GM12878 (cell line): ENCODE results near the gene BAG3. TPM values are rescaled to one million over a fixed set of nuclear protein-coding genes. Genes with fewer than 3 reads are reported as not detected.
A peak's percentile ranks its signal among the peaks of the same experiment; 100 is the strongest.

Experiments
- ASH2L ChIP-seq: fragments of 300-600, 200-600 bp; sonication (generic); IDR thresholded peaks from 2 replicates; pipeline ENCODE4 v1.6.1; 2017; ENCODE audit warnings: low read depth, mild to moderate bottlenecking, borderline replicate concordance
- BRCA1 ChIP-seq: IDR thresholded peaks from 2 replicates; pipeline ENCODE4 v1.6.1; 2011; ENCODE audit warnings: low read depth, low read length, improper control_type of control experiment
- DPF2 ChIP-seq: fragments of 450-650 bp; IDR thresholded peaks from 2 replicates; pipeline ENCODE4 v1.6.1; 2017; ENCODE audit warnings: mild to moderate bottlenecking
- EED ChIP-seq: sonication (generic); IDR thresholded peaks from 2 replicates; pipeline ENCODE4 v1.6.1; 2016; ENCODE audit warnings: antibody characterized with exemption, low read depth
- EZH2 ChIP-seq: IDR thresholded peaks from 2 replicates; pipeline ENCODE4 v1.6.1; 2012; ENCODE audit warnings: low read depth, mild to moderate bottlenecking, control low read depth, inconsistent platforms, low read length, borderline replicate concordance; ENCODE audit not compliant: control insufficient read depth
- GABPA ChIP-seq: IDR thresholded peaks from 2 replicates; pipeline ENCODE4 v1.6.1; 2014; ENCODE audit warnings: antibody characterized with exemption, low read depth, mild to moderate bottlenecking, inconsistent platforms
- HDAC2 ChIP-seq: fragments of 200-600 bp; sonication (generic); IDR thresholded peaks from 2 replicates; pipeline ENCODE4 v1.6.1; 2017
- IKZF1 ChIP-seq: fragments of 450-650 bp; conservative IDR thresholded peaks from 2 replicates; pipeline ENCODE4 v1.6.1; 2017; ENCODE audit warnings: antibody characterized with exemption, mild to moderate bottlenecking
- IKZF2 ChIP-seq, 2 experiments: fragments of 450-650 bp; IDR thresholded peaks; 2 replicates each; pipeline ENCODE4 v1.6.1; 2017; ENCODE audit warnings: mild to moderate bottlenecking in 2 of 2, moderate library complexity in 2 of 2
- IRF4 ChIP-seq: IDR thresholded peaks from 2 replicates; pipeline ENCODE4 v1.6.1; 2011; ENCODE audit warnings: low read depth, low read length
- MLLT1 ChIP-seq: fragments of 450-650 bp; IDR thresholded peaks from 2 replicates; pipeline ENCODE4 v1.6.1; 2016; ENCODE audit warnings: mild to moderate bottlenecking
- NR2F1 ChIP-seq: fragments of 450-650 bp; conservative IDR thresholded peaks from 2 replicates; pipeline ENCODE4 v1.6.1; 2017; ENCODE audit warnings: mild to moderate bottlenecking
- RB1 ChIP-seq: fragments of 450-650 bp; formaldehyde crosslinking; IDR thresholded peaks from 2 replicates; pipeline ENCODE4 v1.6.1; 2017; ENCODE audit warnings: mild to moderate bottlenecking, borderline replicate concordance
- RBBP5 ChIP-seq: fragments of 200-600 bp; sonication (generic); conservative IDR thresholded peaks from 2 replicates; pipeline ENCODE4 v1.6.1; 2016
- SMAD1 ChIP-seq: fragments of 450-650 bp; IDR thresholded peaks from 2 replicates; pipeline ENCODE4 v1.6.1; 2018; ENCODE audit warnings: mild to moderate bottlenecking, low read depth; ENCODE audit not compliant: partially characterized antibody
- SMC3 ChIP-seq: IDR thresholded peaks from 2 replicates; pipeline ENCODE4 v1.6.1; 2011; ENCODE audit warnings: low read length, improper control_type of control experiment, borderline replicate concordance
- SRF ChIP-seq, 2 experiments: IDR thresholded peaks; 2 replicates each; pipeline ENCODE4 v1.6.1; 2011; ENCODE audit warnings: low read depth in 2 of 2, low read length in 2 of 2, mild to moderate bottlenecking in 1 of 2, moderate library complexity in 1 of 2
- YBX1 ChIP-seq: fragments of 450-650 bp; IDR thresholded peaks from 2 replicates; pipeline ENCODE4 v1.6.1; 2016; ENCODE audit warnings: antibody characterized with exemption
- YY1 ChIP-seq: IDR thresholded peaks from 2 replicates; pipeline ENCODE4 v1.6.1; 2011; ENCODE audit warnings: low read depth, mild to moderate bottlenecking, low read length
- ZNF217 ChIP-seq: fragments of 450-650 bp; IDR thresholded peaks from 2 replicates; pipeline ENCODE4 v1.6.1; 2017; ENCODE audit warnings: antibody characterized with exemption, mild to moderate bottlenecking
- ZNF622 ChIP-seq: fragments of 450-650 bp; IDR thresholded peaks from 2 replicates; pipeline ENCODE4 v1.6.1; 2017; ENCODE audit warnings: mild to moderate bottlenecking, inconsistent platforms
- polyA plus RNA-seq, 11 experiments: library from polyadenylated mRNA; depleted of rRNA in 4 of 11; unstranded in 6 of 11; stranded (reverse) in 5 of 11; fragments of >200 nt; fragmentation: Nextera tagmentation in 4 of 11; fragmentation: Illumina TruSeq in 1 of 11; extraction: Ambion mirVana in 4 of 11; extraction: Trizol in 1 of 11; gene quantifications; 1 replicate in 1 of 11; 2 replicates in 10 of 11; pipeline versions ENCODE4 v1.2.1 to v1.2.3, GENCODE V29; 2011 to 2016; ENCODE audit warnings: inconsistent platforms in 2 of 11, missing spikeins in 2 of 11, low read depth in 1 of 11
- total RNA-seq, 4 experiments: library from RNA; depleted of rRNA in 3 of 4; stranded (reverse); fragments of >200 nt in 3 of 4; fragmentation: Illumina TruSeq in 1 of 4; extraction: Trizol in 1 of 4; gene quantifications; 2 replicates each; pipeline versions ENCODE4 v1.2.1 to v1.2.3, GENCODE V29; 2013 to 2021
- TF ChIP-seq, protein P1 (sequence below): fragments of 450-650 bp; IDR thresholded peaks from 2 replicates; pipeline ENCODE4 v1.6.1; 2017; ENCODE audit warnings: mild to moderate bottlenecking, moderate library complexity
- TF ChIP-seq, protein P2 (sequence below): IDR thresholded peaks from 2 replicates; pipeline ENCODE4 v1.6.1; 2012; ENCODE audit warnings: low read depth, low read length, improper control_type of control experiment
- TF ChIP-seq, protein P3 (sequence below): fragments of 150-350 bp; IDR thresholded peaks from 2 replicates; pipeline ENCODE4 v1.6.1; 2014; ENCODE audit warnings: mild to moderate bottlenecking, low read depth, low read length

BAG3 gene
- total and polyA plus RNA-seq, 10 of the 15 experiments (the other 5 are each of a cell fraction or from before 2014, with no cell fraction given) = 0.71 to 14.1 (median 4.3) TPM

GRCh38 chr10:119650692-119651513 lies at the start of gene BAG3 (continued):
- TF ChIP-seq, protein P1, sequence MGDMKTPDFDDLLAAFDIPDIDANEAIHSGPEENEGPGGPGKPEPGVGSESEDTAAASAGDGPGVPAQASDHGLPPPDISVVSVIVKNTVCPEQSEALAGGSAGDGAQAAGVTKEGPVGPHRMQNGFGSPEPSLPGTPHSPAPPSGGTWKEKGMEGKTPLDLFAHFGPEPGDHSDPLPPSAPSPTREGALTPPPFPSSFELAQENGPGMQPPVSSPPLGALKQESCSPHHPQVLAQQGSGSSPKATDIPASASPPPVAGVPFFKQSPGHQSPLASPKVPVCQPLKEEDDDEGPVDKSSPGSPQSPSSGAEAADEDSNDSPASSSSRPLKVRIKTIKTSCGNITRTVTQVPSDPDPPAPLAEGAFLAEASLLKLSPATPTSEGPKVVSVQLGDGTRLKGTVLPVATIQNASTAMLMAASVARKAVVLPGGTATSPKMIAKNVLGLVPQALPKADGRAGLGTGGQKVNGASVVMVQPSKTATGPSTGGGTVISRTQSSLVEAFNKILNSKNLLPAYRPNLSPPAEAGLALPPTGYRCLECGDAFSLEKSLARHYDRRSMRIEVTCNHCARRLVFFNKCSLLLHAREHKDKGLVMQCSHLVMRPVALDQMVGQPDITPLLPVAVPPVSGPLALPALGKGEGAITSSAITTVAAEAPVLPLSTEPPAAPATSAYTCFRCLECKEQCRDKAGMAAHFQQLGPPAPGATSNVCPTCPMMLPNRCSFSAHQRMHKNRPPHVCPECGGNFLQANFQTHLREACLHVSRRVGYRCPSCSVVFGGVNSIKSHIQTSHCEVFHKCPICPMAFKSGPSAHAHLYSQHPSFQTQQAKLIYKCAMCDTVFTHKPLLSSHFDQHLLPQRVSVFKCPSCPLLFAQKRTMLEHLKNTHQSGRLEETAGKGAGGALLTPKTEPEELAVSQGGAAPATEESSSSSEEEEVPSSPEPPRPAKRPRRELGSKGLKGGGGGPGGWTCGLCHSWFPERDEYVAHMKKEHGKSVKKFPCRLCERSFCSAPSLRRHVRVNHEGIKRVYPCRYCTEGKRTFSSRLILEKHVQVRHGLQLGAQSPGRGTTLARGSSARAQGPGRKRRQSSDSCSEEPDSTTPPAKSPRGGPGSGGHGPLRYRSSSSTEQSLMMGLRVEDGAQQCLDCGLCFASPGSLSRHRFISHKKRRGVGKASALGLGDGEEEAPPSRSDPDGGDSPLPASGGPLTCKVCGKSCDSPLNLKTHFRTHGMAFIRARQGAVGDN = peak; percentile 70; the same call in 1 of the 2 replicates
- no peak for TF ChIP-seq NR2F1
- no peak for TF ChIP-seq SMC3
- peak; percentile 80; the same call in 1 of the 2 replicates for TF ChIP-seq RB1
- TF ChIP-seq ASH2L = no peak; the same call in 1 of the 2 replicates
- TF ChIP-seq ZNF217 = peak; percentile 32; the same call in 1 of the 2 replicates
- TF ChIP-seq IKZF2 (IDR thresholded peaks at IDR 0.05) = peak in 1 of 2 experiments; percentile 62; a peak in 3 of 4 replicates
- peak; percentile 67; the same call in 1 of the 2 replicates for TF ChIP-seq GABPA
- no peak for TF ChIP-seq RBBP5
- TF ChIP-seq BRCA1 = no peak
- 0 out of 2 replicates have a peak, but pooled peaks have one; percentile 45 for TF ChIP-seq MLLT1
- TF ChIP-seq ZNF622 = no peak
- TF ChIP-seq, protein P2, sequence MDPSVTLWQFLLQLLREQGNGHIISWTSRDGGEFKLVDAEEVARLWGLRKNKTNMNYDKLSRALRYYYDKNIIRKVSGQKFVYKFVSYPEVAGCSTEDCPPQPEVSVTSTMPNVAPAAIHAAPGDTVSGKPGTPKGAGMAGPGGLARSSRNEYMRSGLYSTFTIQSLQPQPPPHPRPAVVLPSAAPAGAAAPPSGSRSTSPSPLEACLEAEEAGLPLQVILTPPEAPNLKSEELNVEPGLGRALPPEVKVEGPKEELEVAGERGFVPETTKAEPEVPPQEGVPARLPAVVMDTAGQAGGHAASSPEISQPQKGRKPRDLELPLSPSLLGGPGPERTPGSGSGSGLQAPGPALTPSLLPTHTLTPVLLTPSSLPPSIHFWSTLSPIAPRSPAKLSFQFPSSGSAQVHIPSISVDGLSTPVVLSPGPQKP = no peak; the same call in 1 of the 2 replicates
- no peak for TF ChIP-seq YBX1
- TF ChIP-seq IKZF1 = peak; percentile 51; the same call in 1 of the 2 replicates
- no peak for TF ChIP-seq EZH2
- peak; percentile 41; the same call in 1 of the 2 replicates for TF ChIP-seq DPF2
- TF ChIP-seq EED = 0 out of 2 replicates have a peak, but pooled peaks have one; percentile 48
- TF ChIP-seq, protein P3, sequence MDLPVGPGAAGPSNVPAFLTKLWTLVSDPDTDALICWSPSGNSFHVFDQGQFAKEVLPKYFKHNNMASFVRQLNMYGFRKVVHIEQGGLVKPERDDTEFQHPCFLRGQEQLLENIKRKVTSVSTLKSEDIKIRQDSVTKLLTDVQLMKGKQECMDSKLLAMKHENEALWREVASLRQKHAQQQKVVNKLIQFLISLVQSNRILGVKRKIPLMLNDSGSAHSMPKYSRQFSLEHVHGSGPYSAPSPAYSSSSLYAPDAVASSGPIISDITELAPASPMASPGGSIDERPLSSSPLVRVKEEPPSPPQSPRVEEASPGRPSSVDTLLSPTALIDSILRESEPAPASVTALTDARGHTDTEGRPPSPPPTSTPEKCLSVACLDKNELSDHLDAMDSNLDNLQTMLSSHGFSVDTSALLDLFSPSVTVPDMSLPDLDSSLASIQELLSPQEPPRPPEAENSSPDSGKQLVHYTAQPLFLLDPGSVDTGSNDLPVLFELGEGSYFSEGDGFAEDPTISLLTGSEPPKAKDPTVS = peak; percentile 99
- no peak for TF ChIP-seq SMAD1
- no peak for TF ChIP-seq SRF (IDR thresholded peaks at IDR 0.05; ENCODE audit: low read depth in 2 of 2, low read length in 2 of 2)
- no peak for TF ChIP-seq IRF4
- no peak for TF ChIP-seq HDAC2
- TF ChIP-seq YY1 = peak; percentile 53
